Upper lobe of left lung (tissue), 6 donors: ENCODE measurements around the gene PIK3R3. TPM values are rescaled to one million over a fixed set of nuclear protein-coding genes. Genes with fewer than 3 reads are reported as not detected.

Source experiments
- ATAC-seq, 2 donors: fragments of 200-7000 bp; cut with Tn5 transposase; one replicate each; pipeline ENCODE4 v1.9.1; 2022; ENCODE audit warnings: mild to moderate bottlenecking in 2 of 2, moderate library complexity in 2 of 2; ENCODE audit not compliant: low FRiP score in 2 of 2
- DNase-seq, 2 donors: peaks; one replicate each; pipeline ENCODE4 v3.0.0-alpha.2; 2019 to 2020
- H3K27ac ChIP-seq, 4 donors: fragments of 200-600 bp; sonication (generic); one replicate each; pipeline ENCODE4 v1.5.1; 2016 to 2019
- H3K27me3 ChIP-seq, 4 donors: fragments of 200-600 bp; sonication (generic); one replicate each; pipeline ENCODE4 v1.5.1; 2017 to 2019
- H3K36me3 ChIP-seq, 4 donors: fragments of 200-600 bp; sonication (generic); one replicate each; pipeline ENCODE4 v1.5.1; 2016 to 2019
- H3K4me1 ChIP-seq, 4 donors: fragments of 200-600 bp; sonication (generic); one replicate each; pipeline ENCODE4 v1.5.1; 2018 to 2019
- H3K4me3 ChIP-seq, 4 donors: fragments of 200-600 bp; sonication (generic); one replicate each; pipeline ENCODE4 v1.5.1; 2017 to 2019; ENCODE audit warnings: mild to moderate bottlenecking in 2 of 4, moderate library complexity in 1 of 4
- H3K9me3 ChIP-seq, 4 donors: fragments of 200-600 bp; sonication (generic); one replicate each; pipeline ENCODE4 v1.5.1; 2018 to 2019
- CTCF ChIP-seq, 6 experiments: fragments of 450-650 bp in 4 of 6; fragments of 200-600 bp in 2 of 6; sonication (generic) in 2 of 6; IDR thresholded peaks; one replicate each; pipeline ENCODE4 v1.5.1; 2016 to 2019; ENCODE audit warnings: antibody characterized with exemption in 6 of 6
- EP300 ChIP-seq, 4 donors: sonication (generic); formaldehyde crosslinking; IDR thresholded peaks; one replicate each; pipeline ENCODE4 v1.5.1; 2017; ENCODE audit warnings: antibody characterized with exemption in 4 of 4, control low read depth in 2 of 4
- POLR2A ChIP-seq, 4 donors: fragments of 450-650 bp; IDR thresholded peaks; one replicate each; pipeline ENCODE4 v1.5.1; 2016 to 2017; ENCODE audit warnings: antibody characterized with exemption in 4 of 4, mild to moderate bottlenecking in 2 of 4
- POLR2AphosphoS5 ChIP-seq, 2 donors: sonication (generic); formaldehyde crosslinking; IDR thresholded peaks; one replicate each; pipeline ENCODE4 v1.5.1; 2017; ENCODE audit warnings: antibody characterized with exemption in 2 of 2
- WGBS, 2 donors: methylation state at CpG; one replicate each; pipeline ENCODE4 v1.1.5; 2017 to 2018; 5-methylcytosine and 5-hydroxymethylcytosine counted together
- total RNA-seq, 6 donors: library from RNA; depleted of rRNA in 4 of 6; stranded (reverse); fragments of >200 nt in 4 of 6; gene quantifications; one replicate each; pipeline versions ENCODE4 v1.1.0 to v1.2.1, GENCODE V29; 2016 to 2021
- donor health status: DM: no; HTN: no; CAD: no; lungs with moderate emphysema.
- donor health status: DM: no; HTN: yes; CAD: no; lungs with severe emphysema.

The PIK3R3 gene
- total RNA-seq, 6 donors from 2014 or later, result 11.2 to 43.7 (median 33.0) TPM

- no peaks in the 10 kb centered on the region for H3K27me3 ChIP-seq
- peaks cover 0 to 7% (median 4%) of the 10 kb centered on the region in 4 donors for H3K4me1 ChIP-seq
- no peaks in the 10 kb centered on the region for H3K9me3 ChIP-seq
- no peak for TF ChIP-seq EP300 (IDR thresholded peaks at IDR 0.05)
- no peak for TF ChIP-seq CTCF (IDR thresholded peaks at IDR 0.05)
- no peak for TF ChIP-seq POLR2A (IDR thresholded peaks at IDR 0.05)
- no peak for TF ChIP-seq POLR2AphosphoS5 (IDR thresholded peaks at IDR 0.05)
- ATAC-seq (no peak), DNase-seq (no peak)
- H3K27ac ChIP-seq, result no peak overlapping the region
- WGBS, 2 donors, result 52 to 59% methylated on average over 1 of the region's 1 CpG
- H3K36me3 ChIP-seq, result peaks cover 0 to 8% (median 2%) of the 10 kb centered on the region in 4 donors
- H3K4me3 ChIP-seq, result no peak overlapping the region
These were observed 50.8 kb downstream of the PIK3R3 start for GRCh38 chr1:46081619-46082018.

GRCh38 chr1:46081206-46081605 is 51.2 kb downstream of the PIK3R3 start:
- DNase-seq (no peak), ATAC-seq (no peak)
- H3K4me1 ChIP-seq, result peaks cover 0 to 7% (median 4%) of the 10 kb centered on the region in 4 donors
- H3K27me3 ChIP-seq, result no peaks in the 10 kb centered on the region
- WGBS, 2 donors, result 49 to 79% methylated on average over 7 of the region's 7 CpGs
- H3K4me3 ChIP-seq, result no peak overlapping the region
- no peak overlapping the region for H3K27ac ChIP-seq
- peaks cover 0 to 11% (median 4%) of the 10 kb centered on the region in 4 donors for H3K36me3 ChIP-seq
- TF ChIP-seq POLR2A (IDR thresholded peaks at IDR 0.05) (no peak), EP300 (IDR thresholded peaks at IDR 0.05) (no peak), CTCF (IDR thresholded peaks at IDR 0.05) (no peak), POLR2AphosphoS5 (IDR thresholded peaks at IDR 0.05) (no peak)
- no peaks in the 10 kb centered on the region for H3K9me3 ChIP-seq

- no peak for TF ChIP-seq EP300 (IDR thresholded peaks at IDR 0.05)
- no peak for TF ChIP-seq CTCF (IDR thresholded peaks at IDR 0.05)
- no peak for TF ChIP-seq POLR2AphosphoS5 (IDR thresholded peaks at IDR 0.05)
- no peak for TF ChIP-seq POLR2A (IDR thresholded peaks at IDR 0.05)
- Histone ChIP-seq H3K4me3 (no peak overlapping the region), H3K9me3 (no peaks in the 10 kb centered on the region), H3K4me1 (peaks cover 0 to 7% (median 4%) of the 10 kb centered on the region in 4 donors), H3K27ac (no peak overlapping the region), H3K27me3 (no peaks in the 10 kb centered on the region), H3K36me3 (peaks cover 0 to 19% (median 4%) of the 10 kb centered on the region in 4 donors)
- no peak for ATAC-seq
- DNase-seq, result no peak
- 87 to 93% methylated on average over 3 of the region's 3 CpGs for WGBS, 2 donors
These were observed 52.2 kb downstream of the PIK3R3 start for GRCh38 chr1:46080257-46080656.

- Histone ChIP-seq H3K36me3 (peaks cover 0 to 31% (median 4%) of the 10 kb centered on the region in 4 donors), H3K27ac (no peak overlapping the region), H3K9me3 (no peaks in the 10 kb centered on the region), H3K4me3 (no peak overlapping the region), H3K27me3 (no peaks in the 10 kb centered on the region), H3K4me1 (peaks cover 0 to 7% (median 4%) of the 10 kb centered on the region in 4 donors)
- no peak for TF ChIP-seq CTCF (IDR thresholded peaks at IDR 0.05)
- TF ChIP-seq POLR2AphosphoS5 (IDR thresholded peaks at IDR 0.05), result no peak
- no peak for TF ChIP-seq EP300 (IDR thresholded peaks at IDR 0.05)
- no peak for TF ChIP-seq POLR2A (IDR thresholded peaks at IDR 0.05)
- ATAC-seq, result no peak
- DNase-seq, result no peak
- WGBS, 2 donors, result 92 to 98% methylated on average over 4 of the region's 4 CpGs
These were observed 54.8 kb downstream of the PIK3R3 start for GRCh38 chr1:46077644-46078043.

- ATAC-seq (no peak), DNase-seq (no peak)
- Histone ChIP-seq H3K27ac (no peak overlapping the region), H3K4me1 (peaks cover 0 to 4% (median under 1%) of the 10 kb centered on the region in 4 donors), H3K9me3 (no peaks in the 10 kb centered on the region), H3K36me3 (peaks cover 0 to 31% (median 4%) of the 10 kb centered on the region in 4 donors), H3K27me3 (no peaks in the 10 kb centered on the region), H3K4me3 (no peak overlapping the region)
- 79 to 80% methylated on average over 2 of the region's 2 CpGs for WGBS, 2 donors
- TF ChIP-seq POLR2A (IDR thresholded peaks at IDR 0.05), result no peak
- no peak for TF ChIP-seq CTCF (IDR thresholded peaks at IDR 0.05)
- TF ChIP-seq POLR2AphosphoS5 (IDR thresholded peaks at IDR 0.05), result no peak
- no peak for TF ChIP-seq EP300 (IDR thresholded peaks at IDR 0.05)
These were observed 56.1 kb downstream of the PIK3R3 start for GRCh38 chr1:46076343-46076742.
